ENCODE measurements around the gene GNB1. TPM values are rescaled to one million over a fixed set of nuclear protein-coding genes. Genes with fewer than 3 reads are reported as not detected.

Gene GNB1
- total RNA-seq, 1 experiment from 2014 or later = 339 TPM

- no peaks in the 10 kb centered on the region for H3K9me3 Mint-ChIP-seq
- H3K27ac Mint-ChIP-seq = peak overlapping the region; percentile 89
- ChIA-PET CTCF (interaction anchor here (1.9 kb wide), 1 partner anchor 9 kb away, joined by 7 read pairs; no protein-coding TSS in a partner anchor), POLR2A (interaction anchor here (0.8 kb wide), 1 partner anchor 1592 kb away, joined by 5 read pairs; no protein-coding TSS in a partner anchor)
- DNase-seq (ENCODE audit: low spot score) = no peak
- no peaks in the 10 kb centered on the region for H3K27me3 Mint-ChIP-seq (ENCODE audit: low read depth)
- H3K4me3 Mint-ChIP-seq = no peak overlapping the region
- TF ChIP-seq ZBTB21 (CRISPR knock-in tag; IDR thresholded peaks at IDR 0.05; ENCODE audit: borderline replicate concordance) (no peak), AFF4 (CRISPR knock-in tag; IDR thresholded peaks at IDR 0.05; ENCODE audit: borderline replicate concordance) (no peak), ATF3 (CRISPR knock-in tag; conservative IDR thresholded peaks at IDR 0.05) (no peak), ATF6 (CRISPR knock-in tag; IDR thresholded peaks at IDR 0.05) (no peak)
- no peak for ATAC-seq
- no peaks in the 10 kb centered on the region for H3K4me1 Mint-ChIP-seq
- peaks cover 55% of the 10 kb centered on the region for H3K36me3 Mint-ChIP-seq
Measured at GRCh38 chr1:1797731-1798341, 93.1 kb downstream of the GNB1 start.

- peaks cover 57% of the 10 kb centered on the region for H3K36me3 Mint-ChIP-seq
- ChIA-PET CTCF (no interaction called here), POLR2A (no interaction called here)
- H3K4me1 Mint-ChIP-seq = no peaks in the 10 kb centered on the region
- DNase-seq (ENCODE audit: low spot score) = no peak
- no peak overlapping the region for H3K4me3 Mint-ChIP-seq
- H3K27me3 Mint-ChIP-seq (ENCODE audit: low read depth) = no peaks in the 10 kb centered on the region
- peak; percentile 39; the same call in 1 of the 2 replicates for ATAC-seq
- TF ChIP-seq IRF2 (CRISPR knock-in tag; IDR thresholded peaks at IDR 0.05; ENCODE audit: borderline replicate concordance, low read depth) (no peak), NR2C2 (CRISPR knock-in tag; IDR thresholded peaks at IDR 0.05) (no peak), ZMAT4 (CRISPR knock-in tag; IDR thresholded peaks at IDR 0.05) (no peak)
- H3K27ac Mint-ChIP-seq = peak overlapping the region; percentile 40; the same call in 1 of the 2 replicates
- no peaks in the 10 kb centered on the region for H3K9me3 Mint-ChIP-seq
Measured at GRCh38 chr1:1796466-1796865, 94.4 kb downstream of the GNB1 start.

- no peaks in the 10 kb centered on the region for H3K9me3 Mint-ChIP-seq
- H3K4me1 Mint-ChIP-seq = no peaks in the 10 kb centered on the region
- TF ChIP-seq MXD4 (CRISPR knock-in tag; IDR thresholded peaks at IDR 0.05; ENCODE audit: borderline replicate concordance) (no peak), PRDM15 (CRISPR knock-in tag; IDR thresholded peaks at IDR 0.05) (no peak), ZBTB21 (CRISPR knock-in tag; IDR thresholded peaks at IDR 0.05; ENCODE audit: borderline replicate concordance) (no peak), ZNF219 (CRISPR knock-in tag; IDR thresholded peaks at IDR 0.05; ENCODE audit: borderline replicate concordance) (no peak), TCF7 (CRISPR knock-in tag; IDR thresholded peaks at IDR 0.05; ENCODE audit: low read depth) (no peak), ZNF423 (CRISPR knock-in tag; IDR thresholded peaks at IDR 0.05) (no peak), NFATC4 (CRISPR knock-in tag; IDR thresholded peaks at IDR 0.05) (no peak), NFE2L1 (CRISPR knock-in tag; IDR thresholded peaks at IDR 0.05) (no peak), ESRRA (CRISPR knock-in tag; IDR thresholded peaks at IDR 0.05; ENCODE audit: borderline replicate concordance) (no peak), PRRX2 (CRISPR knock-in tag; IDR thresholded peaks at IDR 0.05) (no peak), ATF3 (CRISPR knock-in tag; conservative IDR thresholded peaks at IDR 0.05) (no peak)
- H3K4me3 Mint-ChIP-seq = no peak overlapping the region
- CTCF ChIA-PET = interaction anchor here (0.5 to 1.0 kb wide), 4 partner anchors 14 to 189 kb away, joined by 3 to 4 read pairs (median 4); no protein-coding TSS in a partner anchor
- POLR2A ChIA-PET = interaction anchor here (1.1 kb wide), 1 partner anchor 15 kb away, joined by 3 read pairs; no protein-coding TSS in a partner anchor
- H3K27ac Mint-ChIP-seq = peak overlapping the region; percentile 57; the same call in 1 of the 2 replicates
- H3K36me3 Mint-ChIP-seq = peaks cover 65% of the 10 kb centered on the region
- ATAC-seq (peak; percentile 66; the same call in 1 of the 2 replicates), DNase-seq (ENCODE audit: low spot score) (peak; percentile 41)
- no peaks in the 10 kb centered on the region for H3K27me3 Mint-ChIP-seq (ENCODE audit: low read depth)
Measured at GRCh38 chr1:1794999-1795398, 95.9 kb downstream of the GNB1 start.

Data from WTC11 (cell line).